HG03432 (cell line): ENCODE data around the gene CD38.

Experiments used
- ATAC-seq: cut with Tn5 transposase; IDR thresholded peaks from one replicate; pipeline ENCODE4 v1.9.1; 2021; ENCODE audit warnings: mild to moderate bottlenecking, moderate library complexity; ENCODE audit not compliant: unreplicated experiment

The CD38 gene

GRCh38 chr4:15758294-15758693 is 19.8 kb upstream of the CD38 start:
- no peak for ATAC-seq

- ATAC-seq: peak; percentile 32
Observed at GRCh38 chr4:15762460-15762859, 15.7 kb upstream of the CD38 start.

GRCh38 chr4:15765391-15765790 is 12.7 kb upstream of the CD38 start:
- no peak for ATAC-seq

- peak; percentile 85 for ATAC-seq
Observed at GRCh38 chr4:15765910-15766697, 12.0 kb upstream of the CD38 start.

GRCh38 chr4:15766821-15767220 is 11.3 kb upstream of the CD38 start:
- no peak for ATAC-seq

- ATAC-seq: no peak
Observed at GRCh38 chr4:15769202-15769601, 8.9 kb upstream of the CD38 start.

- ATAC-seq: peak; percentile 88
Observed at GRCh38 chr4:15771216-15772058, 6.7 kb upstream of the CD38 start.

GRCh38 chr4:15774020-15774420 is 4.1 kb upstream of the CD38 start:
- no peak for ATAC-seq

GRCh38 chr4:15776871-15777648 is 1.1 kb upstream of the CD38 start:
- peak; percentile 12 for ATAC-seq

- no peak for ATAC-seq
Observed at GRCh38 chr4:15777697-15778288, 335 bp upstream of the CD38 start.

- ATAC-seq: no peak
Observed at GRCh38 chr4:15779306-15779705, 1.2 kb downstream of the CD38 start.

GRCh38 chr4:15779809-15780208 is 1.7 kb downstream of the CD38 start:
- no peak for ATAC-seq

GRCh38 chr4:15781427-15782095 is 3.4 kb downstream of the CD38 start:
- peak; percentile 31 for ATAC-seq

GRCh38 chr4:15783676-15784075 is 5.5 kb downstream of the CD38 start:
- ATAC-seq: no peak

GRCh38 chr4:15784959-15785634 is 7.0 kb downstream of the CD38 start:
- peak; percentile 80 for ATAC-seq

- no peak for ATAC-seq
Observed at GRCh38 chr4:15786743-15787142, 8.6 kb downstream of the CD38 start.

- ATAC-seq: no peak
Observed at GRCh38 chr4:15792974-15793373, 14.8 kb downstream of the CD38 start.

GRCh38 chr4:15793506-15794363 is 15.6 kb downstream of the CD38 start:
- no peak for ATAC-seq

- ATAC-seq: no peak
Observed at GRCh38 chr4:15794426-15794825, 16.3 kb downstream of the CD38 start.
